Psoas muscle (tissue), 8 donors: Measurements from ENCODE around the gene TRIM31. TPM values are rescaled to one million over a fixed set of nuclear protein-coding genes. Genes with fewer than 3 reads are reported as not detected.

Source experiments
- ATAC-seq, 4 donors: fragments of 200-7000 bp; cut with Tn5 transposase; one replicate each; pipeline ENCODE4 v1.9.1; 2020; ENCODE audit warnings: moderate library complexity in 3 of 4, mild to moderate bottlenecking in 2 of 4
- DNase-seq, 2 donors: peaks; one replicate each; pipeline ENCODE4 v3.0.0-alpha.2; 2020
- H3K27ac ChIP-seq: fragments of 200-600 bp; one replicate; pipeline ENCODE4 v1.8.0; 2022
- H3K27me3 ChIP-seq, 3 donors: fragments of 200-600 bp in 1 of 3; one replicate each; pipeline versions ENCODE4 v1.6.1 to v1.8.0; 2013 to 2022; ENCODE audit warnings: low read length in 2 of 3, mild to moderate bottlenecking in 2 of 3, moderate library complexity in 1 of 3; ENCODE audit not compliant: insufficient read depth in 3 of 3
- H3K36me3 ChIP-seq, 2 donors: fragments of 200-600 bp in 1 of 2; one replicate each; pipeline versions ENCODE4 v1.6.1 to v1.8.0; 2013 to 2022; ENCODE audit warnings: low read depth in 1 of 2, mild to moderate bottlenecking in 1 of 2, moderate library complexity in 1 of 2; ENCODE audit not compliant: insufficient read depth in 1 of 2
- H3K4me1 ChIP-seq: fragments of 200-600 bp; one replicate; pipeline ENCODE4 v1.8.0; 2022
- H3K4me3 ChIP-seq: fragments of 200-600 bp; one replicate; pipeline ENCODE4 v1.8.0; 2022; ENCODE audit warnings: mild to moderate bottlenecking
- H3K9me3 ChIP-seq: fragments of 200-600 bp; one replicate; pipeline ENCODE4 v1.8.0; 2022
- WGBS, 3 donors: extraction: QIAGEN DNeasy Blood & Tissue Kit; methylation state at CpG; one replicate each; pipeline versions ENCODE4 v1.1.6 to v1.1.7; 2013; 5-methylcytosine and 5-hydroxymethylcytosine counted together
- intact Hi-C, 2 donors: fragments of 100-400 bp; cut with DNase I; formaldehyde crosslinking; loops; one replicate each; pipeline versions ENCODE4 v1.11.0 to v1.14.2; 2022
- polyA plus RNA-seq, 3 donors: library from polyadenylated mRNA; stranded (reverse); fragments of 200-250 nt; gene quantifications; one replicate each; pipeline ENCODE4 v1.2.3, GENCODE V29; 2013
- total RNA-seq, 4 donors: library from RNA; stranded (reverse); fragmentation: NEBNext Ultra II Directional in 2 of 4; extraction: Animal tissue kit (Norgen Biotek cat#: 25700) in 2 of 4; gene quantifications; one replicate each; pipeline versions ENCODE4 v1.2.1 to v1.2.4, GENCODE V29; 2021 to 2023
- TF ChIP-seq, protein P1 (sequence below): fragments of 200-600 bp; IDR thresholded peaks from one replicate; pipeline ENCODE4 v1.8.0; 2022; ENCODE audit warnings: antibody characterized with exemption
- donor health status: healthy with polysubstance abuse.
- donor health status: DM: no; HTN: no; CAD: no; lungs with moderate emphysema.
- donor health status: Bipolar disorder and iron deficiency.
- donor health status: healthy.
- donor health status: DM: yes; HTN: yes; CAD: no.
- donor health status: DM: no; HTN: no; CAD: no.
- donor health status: DM: no; HTN: no; CAD: no.
- donor health status: DM: yes; HTN: yes; CAD: no.

Gene TRIM31
- total and polyA plus RNA-seq, 7 donors = 0.01 to 0.15 TPM; not detected in 5

GRCh38 chr6:30155520-30156261 lies 42.8 kb upstream of the TRIM31 start:
- no peak overlapping the region for H3K27ac ChIP-seq
- no peaks in the 10 kb centered on the region for H3K9me3 ChIP-seq
- TF ChIP-seq, protein P1, sequence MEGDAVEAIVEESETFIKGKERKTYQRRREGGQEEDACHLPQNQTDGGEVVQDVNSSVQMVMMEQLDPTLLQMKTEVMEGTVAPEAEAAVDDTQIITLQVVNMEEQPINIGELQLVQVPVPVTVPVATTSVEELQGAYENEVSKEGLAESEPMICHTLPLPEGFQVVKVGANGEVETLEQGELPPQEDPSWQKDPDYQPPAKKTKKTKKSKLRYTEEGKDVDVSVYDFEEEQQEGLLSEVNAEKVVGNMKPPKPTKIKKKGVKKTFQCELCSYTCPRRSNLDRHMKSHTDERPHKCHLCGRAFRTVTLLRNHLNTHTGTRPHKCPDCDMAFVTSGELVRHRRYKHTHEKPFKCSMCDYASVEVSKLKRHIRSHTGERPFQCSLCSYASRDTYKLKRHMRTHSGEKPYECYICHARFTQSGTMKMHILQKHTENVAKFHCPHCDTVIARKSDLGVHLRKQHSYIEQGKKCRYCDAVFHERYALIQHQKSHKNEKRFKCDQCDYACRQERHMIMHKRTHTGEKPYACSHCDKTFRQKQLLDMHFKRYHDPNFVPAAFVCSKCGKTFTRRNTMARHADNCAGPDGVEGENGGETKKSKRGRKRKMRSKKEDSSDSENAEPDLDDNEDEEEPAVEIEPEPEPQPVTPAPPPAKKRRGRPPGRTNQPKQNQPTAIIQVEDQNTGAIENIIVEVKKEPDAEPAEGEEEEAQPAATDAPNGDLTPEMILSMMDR = no peak
- H3K27me3 ChIP-seq = peaks cover 0 to 2% (median 0%) of the 10 kb centered on the region in 3 donors
- H3K36me3 ChIP-seq = no peaks in the 10 kb centered on the region
- 81 to 87% (median 86%) methylated on average over 2 of the region's 2 CpGs for WGBS, 3 donors
- intact Hi-C loops = no loop called here
- ATAC-seq (no peak), DNase-seq (no peak)
- H3K4me1 ChIP-seq = no peaks in the 10 kb centered on the region
- H3K4me3 ChIP-seq = no peak overlapping the region

DNA sequence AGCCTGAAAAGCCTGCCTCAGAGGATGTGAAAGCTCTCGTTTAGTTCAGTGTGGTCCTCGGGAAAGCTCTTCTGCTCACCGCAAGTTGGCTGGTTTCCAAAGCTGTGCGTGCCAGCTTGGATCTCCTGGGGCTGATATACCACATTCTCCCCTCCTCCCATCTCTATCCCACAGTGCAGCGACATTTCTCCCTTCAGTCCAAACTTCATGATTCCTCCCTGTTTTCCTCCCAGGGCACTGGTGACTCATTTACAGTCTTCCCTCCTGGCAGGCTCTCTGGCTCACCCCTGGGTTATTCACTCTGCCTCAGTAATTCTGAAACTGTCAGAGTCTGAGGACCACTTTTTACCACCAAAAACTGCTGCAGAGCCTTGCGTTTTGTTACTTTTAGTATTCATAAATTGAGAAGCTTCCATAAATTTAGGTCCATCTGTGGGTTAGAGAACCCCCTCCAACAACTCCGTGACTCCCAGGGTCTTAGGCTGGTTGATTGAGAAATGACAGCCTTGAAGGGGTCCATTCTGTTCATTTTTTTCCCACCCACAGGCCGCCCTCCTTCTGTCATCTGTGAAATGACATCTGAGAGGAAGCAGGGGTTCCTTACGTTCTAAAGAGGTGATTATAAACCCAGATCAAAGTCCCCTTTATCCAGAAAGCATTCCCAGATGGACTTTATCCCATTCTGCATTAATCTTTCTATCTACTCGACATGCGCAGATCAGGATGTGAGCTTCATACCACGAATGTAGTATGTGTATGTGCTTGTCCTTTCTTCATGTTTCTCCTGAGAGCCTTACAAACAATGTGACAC lies 42.0 kb upstream of the TRIM31 start:
- intact Hi-C loops = no loop called here
- no peak for DNase-seq
- TF ChIP-seq, protein P1 = no peak
- Histone ChIP-seq H3K4me3 (no peak overlapping the region), H3K36me3 (no peaks in the 10 kb centered on the region), H3K27ac (no peak overlapping the region), H3K4me1 (no peaks in the 10 kb centered on the region), H3K27me3 (peaks cover 0 to 2% (median 0%) of the 10 kb centered on the region in 3 donors), H3K9me3 (no peaks in the 10 kb centered on the region)
- WGBS, 3 donors = 37 to 57% (median 54%) methylated on average over 12 of the region's 12 CpGs
- no peak for ATAC-seq

GRCh38 chr6:30154061-30154460 lies 41.2 kb upstream of the TRIM31 start:
- WGBS, 3 donors = 76 to 84% (median 79%) methylated on average over 17 of the region's 17 CpGs
- peaks cover 0 to 2% (median 0%) of the 10 kb centered on the region in 3 donors for H3K27me3 ChIP-seq
- no peaks in the 10 kb centered on the region for H3K9me3 ChIP-seq
- ATAC-seq (no peak), DNase-seq (no peak)
- H3K4me1 ChIP-seq = no peaks in the 10 kb centered on the region
- no peak overlapping the region for H3K4me3 ChIP-seq
- TF ChIP-seq, protein P1 = no peak
- H3K27ac ChIP-seq = no peak overlapping the region
- no peaks in the 10 kb centered on the region for H3K36me3 ChIP-seq
- intact Hi-C loops = no loop called here

- 66 to 90% (median 78%) methylated on average over 3 of the region's 3 CpGs for WGBS, 3 donors
- intact Hi-C loops = no loop called here
- H3K36me3 ChIP-seq = no peaks in the 10 kb centered on the region
Observed at GRCh38 chr6:30152910-30153610, 40.2 kb upstream of the TRIM31 start.

More at GRCh38 chr6:30152910-30153610, 40.2 kb upstream of the TRIM31 start:
- Histone ChIP-seq H3K27me3 (peaks cover 0 to 2% (median under 1%) of the 10 kb centered on the region in 3 donors), H3K27ac (no peak overlapping the region), H3K4me1 (no peaks in the 10 kb centered on the region), H3K4me3 (no peak overlapping the region), H3K9me3 (no peaks in the 10 kb centered on the region)
- TF ChIP-seq, protein P1 = no peak
- ATAC-seq (no peak), DNase-seq (no peak)
